H9 (cell line): ENCODE data around the gene TTC28. TPM values are rescaled to one million over a fixed set of nuclear protein-coding genes. Genes with fewer than 3 reads are reported as not detected.
"Not testable (repeated sequence)": the region's sequence is repeated elsewhere in the genome, so short reads cannot be mapped to it uniquely, and the experiment has no call there.

ENCODE experiments used
- DNase-seq: peaks from one replicate; pipeline ENCODE4 v3.0.0-alpha.2; 2017
- H2AFZ ChIP-seq: one replicate; pipeline ENCODE4 v1.6.1; 2013; ENCODE audit warnings: mild to moderate bottlenecking, low read length, control low read depth, moderate library complexity
- H2AK5ac ChIP-seq: 2 replicates; pipeline ENCODE4 v1.6.1; 2013; ENCODE audit warnings: low read length, control low read depth, mixed read lengths; ENCODE audit not compliant: insufficient read length
- H2BK120ac ChIP-seq: one replicate; pipeline ENCODE4 v1.6.1; 2013; ENCODE audit warnings: low read depth, mild to moderate bottlenecking, low read length, control low read depth, inconsistent platforms; ENCODE audit not compliant: poor library complexity, severe bottlenecking
- H2BK12ac ChIP-seq: 2 replicates; pipeline ENCODE4 v1.6.1; 2013; ENCODE audit warnings: low read length, control low read depth, mixed read lengths, low read depth; ENCODE audit not compliant: insufficient read length
- H2BK15ac ChIP-seq: 2 replicates; pipeline ENCODE4 v1.6.1; 2013; ENCODE audit warnings: low read depth, low read length, control low read depth
- H2BK20ac ChIP-seq: one replicate; pipeline ENCODE4 v1.6.1; 2013; ENCODE audit warnings: low read depth, mild to moderate bottlenecking, low read length, control low read depth, inconsistent platforms; ENCODE audit not compliant: poor library complexity, severe bottlenecking
- H2BK5ac ChIP-seq: 2 replicates; pipeline ENCODE4 v1.6.1; 2013; ENCODE audit warnings: low read length, control low read depth, mixed read lengths; ENCODE audit not compliant: insufficient read length
- H3K14ac ChIP-seq: 2 replicates; pipeline ENCODE4 v1.6.1; 2013; ENCODE audit warnings: low read length, control low read depth; ENCODE audit not compliant: insufficient read depth
- H3K18ac ChIP-seq: 2 replicates; pipeline ENCODE4 v1.6.1; 2013; ENCODE audit warnings: low read depth, mild to moderate bottlenecking, mixed read lengths, low read length, control low read depth; ENCODE audit not compliant: insufficient read length
- H3K23ac ChIP-seq: 2 replicates; pipeline ENCODE4 v1.6.1; 2013; ENCODE audit warnings: low read length, control low read depth, mixed read lengths, low read depth; ENCODE audit not compliant: insufficient read length
- H3K23me2 ChIP-seq: 2 replicates; pipeline ENCODE4 v1.6.1; 2013; ENCODE audit warnings: low read depth, mild to moderate bottlenecking, mixed read lengths, low read length, control low read depth; ENCODE audit not compliant: insufficient read length, poor library complexity, severe bottlenecking
- H3K27ac ChIP-seq: 2 replicates; pipeline ENCODE4 v1.5.1; 2013; ENCODE audit warnings: low read length, control low read depth, mixed read lengths, low read depth; ENCODE audit not compliant: insufficient read length
- H3K27me3 ChIP-seq: 2 replicates; pipeline ENCODE4 v1.6.1; 2013; ENCODE audit warnings: low read length, control low read depth, inconsistent platforms; ENCODE audit not compliant: insufficient read depth
- H3K4ac ChIP-seq: 2 replicates; pipeline ENCODE4 v1.6.1; 2013; ENCODE audit warnings: low read depth, mild to moderate bottlenecking, control low read depth, inconsistent platforms, low read length, moderate library complexity
- H3K4me1 ChIP-seq: 2 replicates; pipeline ENCODE4 v1.6.1; 2013; ENCODE audit warnings: low read length, control low read depth, inconsistent platforms; ENCODE audit not compliant: insufficient read depth
- H3K4me2 ChIP-seq: 2 replicates; pipeline ENCODE4 v1.6.1; 2013; ENCODE audit warnings: low read length, control low read depth, mixed read lengths; ENCODE audit not compliant: insufficient read length, insufficient read depth
- H3K56ac ChIP-seq: 2 replicates; pipeline ENCODE4 v1.6.1; 2013; ENCODE audit warnings: low read depth, mild to moderate bottlenecking, mixed read lengths, low read length, control low read depth; ENCODE audit not compliant: insufficient read length
- H3K79me1 ChIP-seq: 2 replicates; pipeline ENCODE4 v1.6.1; 2013; ENCODE audit warnings: low read depth, mild to moderate bottlenecking, moderate library complexity, low read length, control low read depth, inconsistent platforms; ENCODE audit not compliant: insufficient read depth, poor library complexity, severe bottlenecking
- H3K79me2 ChIP-seq: 2 replicates; pipeline ENCODE4 v1.6.1; 2013; ENCODE audit warnings: low read length, control low read depth, inconsistent platforms; ENCODE audit not compliant: insufficient read depth
- H3K9ac ChIP-seq: 2 replicates; pipeline ENCODE4 v1.6.1; 2013; ENCODE audit warnings: low read length, control low read depth, mixed read lengths; ENCODE audit not compliant: insufficient read length; ENCODE audit errors: extremely low read depth
- H3K9me3 ChIP-seq: one replicate; pipeline ENCODE4 v1.6.1; 2013; ENCODE audit warnings: low read depth, low read length, inconsistent platforms; ENCODE audit not compliant: control insufficient read depth
- H3T11ph ChIP-seq: one replicate; pipeline ENCODE4 v1.6.1; 2013; ENCODE audit warnings: mild to moderate bottlenecking, low read length, control low read depth, inconsistent platforms
- H4K20me1 ChIP-seq: one replicate; pipeline ENCODE4 v1.6.1; 2013; ENCODE audit not compliant: control insufficient read depth, insufficient read length, insufficient read depth
- H4K5ac ChIP-seq: 2 replicates; pipeline ENCODE4 v1.6.1; 2013; ENCODE audit warnings: low read depth, mild to moderate bottlenecking, mixed read lengths, low read length, control low read depth; ENCODE audit not compliant: insufficient read length
- H4K8ac ChIP-seq: replicated peaks from 2 replicates; pipeline ENCODE4 v1.6.1; 2013; ENCODE audit warnings: low read length, control low read depth, mixed read lengths, low read depth; ENCODE audit not compliant: insufficient read length
- H4K91ac ChIP-seq: 2 replicates; pipeline ENCODE4 v1.6.1; 2013; ENCODE audit warnings: low read depth, mild to moderate bottlenecking, moderate library complexity, mixed read lengths, low read length, control low read depth; ENCODE audit not compliant: insufficient read length
- H3K27ac Mint-ChIP-seq, 3 experiments: 2 replicates in 2 of 3; 3 replicates in 1 of 3; pipeline ENCODE4 v1.8.0; 2020 to 2021; ENCODE audit warnings: mixed read lengths in 3 of 3, mild to moderate bottlenecking in 1 of 3, moderate library complexity in 1 of 3
- H3K27me3 Mint-ChIP-seq: 2 replicates; pipeline ENCODE4 v1.8.0; 2021; ENCODE audit warnings: low read depth, mild to moderate bottlenecking, moderate library complexity, mixed read lengths
- H3K36me3 Mint-ChIP-seq, 3 experiments: 2 replicates in 2 of 3; 3 replicates in 1 of 3; pipeline ENCODE4 v1.8.0; 2020 to 2021; ENCODE audit warnings: low read depth in 3 of 3, mixed read lengths in 3 of 3; ENCODE audit not compliant: insufficient read depth in 1 of 3
- H3K4me1 Mint-ChIP-seq, 2 experiments: 2 replicates each; pipeline ENCODE4 v1.8.0; 2020; ENCODE audit warnings: mixed read lengths in 2 of 2
- H3K4me3 Mint-ChIP-seq, 2 experiments: 2 replicates in 1 of 2; 3 replicates in 1 of 2; pipeline ENCODE4 v1.8.0; 2020 to 2021; ENCODE audit warnings: mild to moderate bottlenecking in 2 of 2, mixed read lengths in 2 of 2, moderate library complexity in 1 of 2
- H3K9me3 Mint-ChIP-seq, 2 experiments: 2 replicates in 1 of 2; 3 replicates in 1 of 2; pipeline ENCODE4 v1.8.0; 2020; ENCODE audit warnings: mild to moderate bottlenecking in 2 of 2, mixed read lengths in 2 of 2, moderate library complexity in 1 of 2
- WGBS: extraction: QIAGEN DNeasy Blood & Tissue Kit; methylation state at CpG from one replicate; pipeline ENCODE4 v1.1.7; 2013; ENCODE audit warnings: missing lambda C conversion rate, low lambda C conversion rate, mixed read lengths; ENCODE audit not compliant: insufficient read length; ENCODE audit errors: extremely low coverage; 5-methylcytosine and 5-hydroxymethylcytosine counted together
- total RNA-seq: library from RNA; stranded (reverse); gene quantifications from 2 replicates; pipeline ENCODE4 v1.2.1, GENCODE V29; 2021
- TF ChIP-seq, protein P1 (sequence below): fragments of 200-600 bp; sonication (generic); conservative IDR thresholded peaks from 3 replicates; pipeline ENCODE4 v1.8.0; 2021; ENCODE audit warnings: antibody characterized with exemption, mild to moderate bottlenecking

TTC28 gene
- total RNA-seq, 1 experiment from 2014 or later = 13.6 TPM

GRCh38 chr22:28702891-28703290 lies 23.3 kb upstream of the TTC28 start:
- H2BK20ac ChIP-seq = no peak overlapping the region
- no peak overlapping the region for H2BK15ac ChIP-seq
- H3K9me3 ChIP-seq = no peaks in the 10 kb centered on the region
- no peaks in the 10 kb centered on the region for H3K4me1 ChIP-seq
- H4K5ac ChIP-seq = no peak overlapping the region
- no peak overlapping the region for H3K4me2 ChIP-seq
- H2BK120ac ChIP-seq = no peak overlapping the region
- DNase-seq = no peak
- no peaks in the 10 kb centered on the region for H3K79me2 ChIP-seq
- no peak overlapping the region for H3T11ph ChIP-seq
- no peaks in the 10 kb centered on the region for H3K23me2 ChIP-seq
- H3K27ac Mint-ChIP-seq = no peak overlapping the region
- no peak overlapping the region for H3K4me3 Mint-ChIP-seq
- no peak overlapping the region for H3K18ac ChIP-seq
- H4K8ac ChIP-seq = no peak overlapping the region
- peaks cover 34 to 52% (median 42%) of the 10 kb centered on the region in 3 experiments for H3K36me3 Mint-ChIP-seq
- no peaks in the 10 kb centered on the region for H3K79me1 ChIP-seq
- H3K27me3 Mint-ChIP-seq = no peaks in the 10 kb centered on the region
- H3K56ac ChIP-seq = no peak overlapping the region
- H4K91ac ChIP-seq = no peak overlapping the region
- H3K14ac ChIP-seq = no peak overlapping the region
- H3K4me1 Mint-ChIP-seq = no peaks in the 10 kb centered on the region
- no peak overlapping the region for H2AFZ ChIP-seq
- H2BK5ac ChIP-seq = no peak overlapping the region
- H4K20me1 ChIP-seq = no peaks in the 10 kb centered on the region
- WGBS = no CpG with 5 or more reads among the region's 2 CpGs
- H2BK12ac ChIP-seq = no peak overlapping the region
- no peak overlapping the region for H2AK5ac ChIP-seq
- no peak overlapping the region for H3K27ac ChIP-seq
- H3K27me3 ChIP-seq = no peaks in the 10 kb centered on the region
- no peak overlapping the region for H3K23ac ChIP-seq
- no peak overlapping the region for H3K9ac ChIP-seq
- no peak overlapping the region for H3K4ac ChIP-seq
- TF ChIP-seq, protein P1, sequence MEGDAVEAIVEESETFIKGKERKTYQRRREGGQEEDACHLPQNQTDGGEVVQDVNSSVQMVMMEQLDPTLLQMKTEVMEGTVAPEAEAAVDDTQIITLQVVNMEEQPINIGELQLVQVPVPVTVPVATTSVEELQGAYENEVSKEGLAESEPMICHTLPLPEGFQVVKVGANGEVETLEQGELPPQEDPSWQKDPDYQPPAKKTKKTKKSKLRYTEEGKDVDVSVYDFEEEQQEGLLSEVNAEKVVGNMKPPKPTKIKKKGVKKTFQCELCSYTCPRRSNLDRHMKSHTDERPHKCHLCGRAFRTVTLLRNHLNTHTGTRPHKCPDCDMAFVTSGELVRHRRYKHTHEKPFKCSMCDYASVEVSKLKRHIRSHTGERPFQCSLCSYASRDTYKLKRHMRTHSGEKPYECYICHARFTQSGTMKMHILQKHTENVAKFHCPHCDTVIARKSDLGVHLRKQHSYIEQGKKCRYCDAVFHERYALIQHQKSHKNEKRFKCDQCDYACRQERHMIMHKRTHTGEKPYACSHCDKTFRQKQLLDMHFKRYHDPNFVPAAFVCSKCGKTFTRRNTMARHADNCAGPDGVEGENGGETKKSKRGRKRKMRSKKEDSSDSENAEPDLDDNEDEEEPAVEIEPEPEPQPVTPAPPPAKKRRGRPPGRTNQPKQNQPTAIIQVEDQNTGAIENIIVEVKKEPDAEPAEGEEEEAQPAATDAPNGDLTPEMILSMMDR = no peak
- H3K9me3 Mint-ChIP-seq = no peaks in the 10 kb centered on the region

- not testable (repeated sequence) for H2AFZ ChIP-seq, H2BK20ac ChIP-seq, H3K9ac ChIP-seq, H4K20me1 ChIP-seq, H2AK5ac ChIP-seq, H3K23ac ChIP-seq, H3T11ph ChIP-seq, H4K5ac ChIP-seq, H2BK5ac ChIP-seq, H3K9me3 ChIP-seq, H4K8ac ChIP-seq, H3K79me2 ChIP-seq, H3K27ac ChIP-seq, H3K79me1 ChIP-seq, H3K4me2 ChIP-seq, H3K18ac ChIP-seq, H2BK120ac ChIP-seq, H2BK15ac ChIP-seq, H3K9me3 Mint-ChIP-seq, H3K14ac ChIP-seq, DNase-seq, H3K27me3 Mint-ChIP-seq, H2BK12ac ChIP-seq, H3K27me3 ChIP-seq, H3K23me2 ChIP-seq, H3K56ac ChIP-seq, H4K91ac ChIP-seq, H3K4ac ChIP-seq, H3K4me3 Mint-ChIP-seq, H3K4me1 ChIP-seq
- H3K4me1 Mint-ChIP-seq = peaks cover 21 to 25% of the 10 kb centered on the region in 2 experiments
- H3K36me3 Mint-ChIP-seq = peaks cover 14 to 78% (median 46%) of the 10 kb centered on the region in 3 experiments; a peak in 6 of 7 replicates
- WGBS = no CpG with 5 or more reads among the region's 6 CpGs
- H3K27ac Mint-ChIP-seq = peak overlapping the region; percentile 25 to 82 (median 82); a peak in 5 of 7 replicates
Measured at GRCh38 chr22:28693041-28693760, 13.6 kb upstream of the TTC28 start.
